Trophoblast cell (in vitro differentiated cells and primary cell): ENCODE measurements around the gene C3AR1. TPM values are rescaled to one million over a fixed set of nuclear protein-coding genes. Genes with fewer than 3 reads are reported as not detected.
"Not testable (repeated sequence)": the region's sequence is repeated elsewhere in the genome, so short reads cannot be mapped to it uniquely, and the experiment has no call there.

Source experiments
- DNase-seq, 2 donors: peaks; one replicate each; pipeline ENCODE4 v3.0.0-alpha.2; 2016
- H2AFZ ChIP-seq: 2 replicates; pipeline ENCODE4 v1.6.1; 2013; ENCODE audit warnings: low read length, moderate library complexity, mild to moderate bottlenecking; ENCODE audit not compliant: insufficient read depth, poor library complexity
- H2AK5ac ChIP-seq: 2 replicates; pipeline ENCODE4 v1.6.1; 2013; ENCODE audit warnings: mild to moderate bottlenecking, low read length
- H2BK120ac ChIP-seq: 2 replicates; pipeline ENCODE4 v1.6.1; 2013; ENCODE audit warnings: low read length, mild to moderate bottlenecking, moderate library complexity; ENCODE audit not compliant: insufficient read depth, poor library complexity
- H2BK12ac ChIP-seq: 2 replicates; pipeline ENCODE4 v1.6.1; 2013; ENCODE audit warnings: mild to moderate bottlenecking, low read length, moderate library complexity
- H2BK5ac ChIP-seq: 2 replicates; pipeline ENCODE4 v1.6.1; 2013; ENCODE audit warnings: low read length, low read depth, moderate library complexity, mild to moderate bottlenecking; ENCODE audit not compliant: poor library complexity
- H3K14ac ChIP-seq: 2 replicates; pipeline ENCODE4 v1.6.1; 2013; ENCODE audit warnings: mild to moderate bottlenecking, low read length
- H3K18ac ChIP-seq: 2 replicates; pipeline ENCODE4 v1.6.1; 2013; ENCODE audit warnings: mild to moderate bottlenecking, low read length
- H3K23ac ChIP-seq: 2 replicates; pipeline ENCODE4 v1.6.1; 2013; ENCODE audit warnings: low read length
- H3K27ac ChIP-seq: 2 replicates; pipeline ENCODE4 v1.5.1; 2013; ENCODE audit warnings: low read depth, mild to moderate bottlenecking, inconsistent platforms, low read length, moderate library complexity
- H3K27me3 ChIP-seq: 2 replicates; pipeline ENCODE4 v1.6.1; 2013; ENCODE audit warnings: inconsistent platforms, mild to moderate bottlenecking, low read length, moderate library complexity; ENCODE audit not compliant: insufficient read depth
- H3K36me3 ChIP-seq, 2 experiments: 1 replicate in 1 of 2; 2 replicates in 1 of 2; pipeline ENCODE4 v1.6.1; 2013; ENCODE audit warnings: low read length in 2 of 2, mild to moderate bottlenecking in 2 of 2, moderate library complexity in 1 of 2; ENCODE audit not compliant: insufficient read depth in 2 of 2, control insufficient read depth in 1 of 2
- H3K4ac ChIP-seq: 2 replicates; pipeline ENCODE4 v1.6.1; 2013; ENCODE audit warnings: low read depth, mild to moderate bottlenecking, low read length, moderate library complexity
- H3K4me1 ChIP-seq, 2 experiments: 1 replicate in 1 of 2; 2 replicates in 1 of 2; pipeline ENCODE4 v1.6.1; 2013; ENCODE audit warnings: low read length in 2 of 2, mild to moderate bottlenecking in 2 of 2, moderate library complexity in 1 of 2; ENCODE audit not compliant: insufficient read depth in 2 of 2, control insufficient read depth in 1 of 2
- H3K4me2 ChIP-seq: 2 replicates; pipeline ENCODE4 v1.6.1; 2013; ENCODE audit warnings: inconsistent platforms, mild to moderate bottlenecking, low read length, moderate library complexity
- H3K4me3 ChIP-seq: 2 replicates; pipeline ENCODE4 v1.5.1; 2013; ENCODE audit warnings: mild to moderate bottlenecking, low read depth, low read length, inconsistent platforms
- H3K79me1 ChIP-seq: one replicate; pipeline ENCODE4 v1.6.1; 2013; ENCODE audit warnings: low read length
- H3K79me2 ChIP-seq: 2 replicates; pipeline ENCODE4 v1.6.1; 2013; ENCODE audit warnings: low read length, mild to moderate bottlenecking; ENCODE audit not compliant: control insufficient read depth, insufficient read depth, poor library complexity
- H3K9ac ChIP-seq: 2 replicates; pipeline ENCODE4 v1.6.1; 2013; ENCODE audit warnings: mild to moderate bottlenecking, low read length
- H3K9me3 ChIP-seq: 2 replicates; pipeline ENCODE4 v1.6.1; 2013; ENCODE audit warnings: low read depth, mild to moderate bottlenecking, control low read depth, inconsistent platforms, low read length; ENCODE audit not compliant: insufficient read depth
- H4K12ac ChIP-seq: 2 replicates; pipeline ENCODE4 v1.6.1; 2013; ENCODE audit warnings: low read depth, mild to moderate bottlenecking, low read length, moderate library complexity
- H4K8ac ChIP-seq: 2 replicates; pipeline ENCODE4 v1.6.1; 2013; ENCODE audit warnings: low read depth, mild to moderate bottlenecking, low read length, moderate library complexity
- H4K91ac ChIP-seq: one replicate; pipeline ENCODE4 v1.6.1; 2013; ENCODE audit warnings: low read depth, mild to moderate bottlenecking, low read length, moderate library complexity
- WGBS: extraction: QIAGEN DNeasy Blood & Tissue Kit; methylation state at CpG from one replicate; pipeline ENCODE4 v1.1.7; 2013; ENCODE audit warnings: missing lambda C conversion rate; ENCODE audit not compliant: insufficient read length, insufficient coverage; ENCODE audit errors: extremely low coverage; 5-methylcytosine and 5-hydroxymethylcytosine counted together
- polyA plus RNA-seq: library from polyadenylated mRNA; stranded (reverse); fragments of 200-250 nt; gene quantifications from 2 replicates; pipeline ENCODE4 v1.2.3, GENCODE V29; 2013

Gene C3AR1
- 0.10 TPM in 2 replicates for polyA plus RNA-seq

DNA sequence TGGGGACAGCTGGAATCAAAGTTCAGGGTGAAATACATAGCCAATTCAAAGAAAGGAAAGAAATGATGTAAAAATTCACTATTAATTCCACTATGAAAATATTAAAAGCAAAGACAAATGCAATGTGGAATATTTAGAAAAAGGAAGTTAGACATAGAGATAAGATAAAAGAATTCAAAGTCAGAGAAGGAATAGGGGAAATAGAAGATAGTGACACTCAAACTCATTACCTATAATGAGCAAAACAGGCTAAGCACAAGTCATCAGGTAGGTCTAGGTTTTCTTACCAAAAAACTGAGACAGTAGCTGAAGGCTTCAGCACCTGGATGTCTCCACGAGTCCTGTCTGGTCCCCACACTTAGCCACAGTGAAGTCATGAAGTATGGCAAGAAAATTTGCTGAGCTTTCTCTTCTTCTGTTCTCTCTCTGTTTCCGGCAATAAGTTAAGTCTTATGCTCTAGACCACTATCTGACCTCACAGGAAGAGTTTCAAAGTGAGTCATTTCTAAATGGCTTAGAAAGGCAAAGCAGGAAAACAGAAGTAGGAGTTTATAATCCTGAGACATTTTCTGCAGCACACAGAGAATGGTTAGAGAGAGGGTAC, at the start of gene C3AR1:
Gene C3AR1 (minus strand): TSS at position 369 of the 604 bp plus-strand sequence. CDS start 6,174 bp downstream, outside the sequence.
- Histone ChIP-seq H4K12ac (no peak within 1 kb of the TSS), H3K27ac (no peak within 1 kb of the TSS), H3K79me1 (no peaks in the 10 kb centered on the region), H2AK5ac (no peak within 1 kb of the TSS), H4K8ac (no peak within 1 kb of the TSS), H3K4me2 (no peak within 1 kb of the TSS), H2BK120ac (no peak within 1 kb of the TSS), H2BK5ac (no peak within 1 kb of the TSS), H3K4me3 (no peak within 1 kb of the TSS), H2AFZ (no peak within 1 kb of the TSS), H3K36me3 (no peaks in the 10 kb centered on the region), H2BK12ac (peak within 1 kb of the TSS; percentile 71), H3K18ac (no peak within 1 kb of the TSS), H3K27me3 (no peaks in the 10 kb centered on the region), H3K4me1 (no peaks in the 10 kb centered on the region), H3K9me3 (no peaks in the 10 kb centered on the region), H3K9ac (no peak within 1 kb of the TSS), H3K23ac (no peak within 1 kb of the TSS), H3K14ac (no peak within 1 kb of the TSS), H4K91ac (no peak within 1 kb of the TSS), H3K79me2 (no peaks in the 10 kb centered on the region), H3K4ac (no peak within 1 kb of the TSS)
- DNase-seq: peak in 1 of 2 donors; percentile 52
- no CpG with 5 or more reads among the region's 2 CpGs for WGBS

DNA sequence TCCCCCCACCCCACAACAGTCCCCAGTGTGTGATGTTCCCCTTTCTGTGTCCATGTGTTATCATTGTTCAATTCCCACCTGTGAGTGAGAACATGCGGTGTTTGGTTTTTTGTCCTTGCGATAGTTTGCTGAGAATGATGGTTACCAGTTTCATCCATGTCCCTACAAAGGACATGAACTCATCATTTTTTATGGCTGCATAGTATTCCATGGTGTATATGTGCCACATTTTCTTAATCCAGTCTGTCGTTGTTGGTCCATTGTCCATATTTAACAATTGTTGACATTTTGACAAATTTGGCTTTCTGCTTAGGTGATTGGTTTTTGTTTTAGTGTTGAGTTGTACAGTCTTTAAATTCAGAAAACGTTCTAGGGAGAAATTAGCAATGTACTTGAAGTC, 47.0 kb upstream of the C3AR1 start:
- H2AFZ ChIP-seq, H3K9ac ChIP-seq: not testable (repeated sequence)
- no CpG with 5 or more reads among the region's 4 CpGs for WGBS

DNA sequence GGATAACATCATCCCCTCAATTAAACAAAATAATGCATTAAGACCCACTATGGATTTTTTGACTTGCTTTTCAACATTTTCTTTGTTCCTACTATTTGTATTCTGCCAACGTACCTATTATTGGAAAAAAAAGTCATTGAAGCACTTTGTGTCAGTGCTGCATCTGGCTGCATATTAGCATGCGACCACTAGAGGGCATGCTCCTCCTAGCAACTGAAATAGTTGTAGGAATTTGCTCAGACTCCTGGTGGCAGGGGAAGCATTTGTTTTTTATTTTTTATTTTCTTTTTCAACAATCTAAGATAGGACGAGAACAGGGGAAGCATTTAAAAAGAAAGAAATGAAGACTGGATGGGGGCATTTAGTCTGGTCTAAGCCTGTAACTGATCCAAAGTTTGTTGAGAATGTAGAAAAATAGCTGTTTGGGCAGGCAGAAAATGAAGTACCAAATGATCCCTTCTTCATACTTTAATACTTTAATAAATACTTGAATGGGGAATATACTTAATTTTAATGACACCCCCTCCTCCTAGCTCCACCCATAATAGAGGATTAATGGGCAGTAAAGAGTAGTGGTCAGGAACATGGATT, 42.7 kb upstream of the C3AR1 start:
- H3K18ac ChIP-seq: no peak overlapping the region
- no peak overlapping the region for H3K4me2 ChIP-seq
- H3K4ac ChIP-seq: no peak overlapping the region
- H2BK120ac ChIP-seq: no peak overlapping the region
- H3K9ac ChIP-seq: no peak overlapping the region
- no CpG with 5 or more reads among the region's 3 CpGs for WGBS
- H3K27ac ChIP-seq: no peak overlapping the region
- no peak overlapping the region for H2BK5ac ChIP-seq
- no peak overlapping the region for H4K12ac ChIP-seq
- H3K79me2 ChIP-seq: no peaks in the 10 kb centered on the region
- DNase-seq: peak; percentile 77 to 90
- no peak overlapping the region for H3K14ac ChIP-seq
- no peaks in the 10 kb centered on the region for H3K79me1 ChIP-seq
- H3K27me3 ChIP-seq: no peaks in the 10 kb centered on the region
- H4K91ac ChIP-seq: no peak overlapping the region
- no peaks in the 10 kb centered on the region for H3K9me3 ChIP-seq
- H2AFZ ChIP-seq: no peak overlapping the region
- no peak overlapping the region for H2BK12ac ChIP-seq
- no peak overlapping the region for H2AK5ac ChIP-seq
- no peaks in the 10 kb centered on the region for H3K4me1 ChIP-seq
- no peaks in the 10 kb centered on the region for H3K36me3 ChIP-seq
- H4K8ac ChIP-seq: no peak overlapping the region
- no peak overlapping the region for H3K4me3 ChIP-seq
- H3K23ac ChIP-seq: no peak overlapping the region

More for the DNA sequence above, 47.0 kb upstream of the C3AR1 start:
- not testable (repeated sequence) for H3K14ac ChIP-seq, H3K4me2 ChIP-seq, H3K23ac ChIP-seq, H2BK12ac ChIP-seq, H3K4me3 ChIP-seq, H3K79me1 ChIP-seq, H3K27me3 ChIP-seq, H4K91ac ChIP-seq, H2BK120ac ChIP-seq, H3K4me1 ChIP-seq, H4K8ac ChIP-seq, H4K12ac ChIP-seq, H3K9me3 ChIP-seq, H3K27ac ChIP-seq, DNase-seq, H2AK5ac ChIP-seq, H2BK5ac ChIP-seq, H3K36me3 ChIP-seq, H3K18ac ChIP-seq, H3K4ac ChIP-seq, H3K79me2 ChIP-seq

DNA sequence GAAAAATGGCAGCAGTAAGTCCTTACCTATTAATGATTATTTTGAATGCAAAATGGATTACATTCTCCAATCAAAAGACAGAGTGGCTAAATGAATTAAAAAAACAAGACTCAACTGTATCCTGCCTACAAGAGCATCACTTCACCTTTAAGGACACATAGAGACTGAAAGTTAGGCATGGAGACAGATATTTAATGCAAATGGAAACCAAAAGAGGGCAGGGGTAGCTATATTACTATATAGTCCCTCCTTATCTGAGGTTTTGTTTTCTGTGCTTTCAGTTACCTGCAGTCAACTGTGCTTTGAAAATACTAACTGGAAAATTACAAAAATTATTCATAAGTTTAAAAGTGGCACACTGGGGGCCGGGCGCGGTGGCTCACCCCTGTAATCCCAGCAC, 33.1 kb upstream of the C3AR1 start:
- Histone ChIP-seq H2BK5ac (no peak overlapping the region), H3K79me1 (no peaks in the 10 kb centered on the region), H4K91ac (no peak overlapping the region), H3K4ac (no peak overlapping the region), H3K23ac (no peak overlapping the region), H3K9me3 (no peaks in the 10 kb centered on the region), H3K36me3 (peaks cover 4 to 11% of the 10 kb centered on the region in 2 experiments), H4K8ac (no peak overlapping the region), H2BK12ac (no peak overlapping the region), H2BK120ac (no peak overlapping the region), H3K79me2 (no peaks in the 10 kb centered on the region), H2AFZ (no peak overlapping the region), H3K4me3 (no peak overlapping the region), H3K27me3 (no peaks in the 10 kb centered on the region), H3K4me2 (no peak overlapping the region), H3K4me1 (no peaks in the 10 kb centered on the region), H3K18ac (no peak overlapping the region), H3K27ac (no peak overlapping the region), H3K9ac (no peak overlapping the region), H2AK5ac (no peak overlapping the region), H3K14ac (no peak overlapping the region), H4K12ac (no peak overlapping the region)
- WGBS: no CpG with 5 or more reads among the region's 3 CpGs
- no peak for DNase-seq
